Ishikawa (cell line): Measurements from ENCODE around the gene NEBL.

Experiments
- CEBPB ChIP-seq: IDR thresholded peaks from 2 replicates; pipeline ENCODE4 v1.6.1; 2012
- CREB1 ChIP-seq: IDR thresholded peaks from 2 replicates; pipeline ENCODE4 v1.6.1; 2012; ENCODE audit warnings: low read depth
- EGR1 ChIP-seq: IDR thresholded peaks from 2 replicates; pipeline ENCODE4 v1.6.1; 2012
- EP300 ChIP-seq: IDR thresholded peaks from 2 replicates; pipeline ENCODE4 v1.6.1; 2012; ENCODE audit warnings: borderline replicate concordance
- FOXM1 ChIP-seq: IDR thresholded peaks from 2 replicates; pipeline ENCODE4 v1.6.1; 2012; ENCODE audit warnings: low read depth, borderline replicate concordance
- MAX ChIP-seq: IDR thresholded peaks from 2 replicates; pipeline ENCODE4 v1.6.1; 2012
- NFIC ChIP-seq: IDR thresholded peaks from 2 replicates; pipeline ENCODE4 v1.6.1; 2012
- RAD21 ChIP-seq: IDR thresholded peaks from 2 replicates; pipeline ENCODE4 v1.6.1; 2012; ENCODE audit warnings: low read depth
- REST ChIP-seq: IDR thresholded peaks from 2 replicates; pipeline ENCODE4 v1.6.1; 2012; ENCODE audit warnings: low read depth, mild to moderate bottlenecking
- TAF1 ChIP-seq: IDR thresholded peaks from 2 replicates; pipeline ENCODE4 v1.6.1; 2012; ENCODE audit warnings: low read depth, mild to moderate bottlenecking
- TCF12 ChIP-seq: IDR thresholded peaks from 2 replicates; pipeline ENCODE4 v1.6.1; 2012; ENCODE audit warnings: low read depth
- TEAD4 ChIP-seq: IDR thresholded peaks from 2 replicates; pipeline ENCODE4 v1.6.1; 2012
- YY1 ChIP-seq: IDR thresholded peaks from 2 replicates; pipeline ENCODE4 v1.6.1; 2012; ENCODE audit warnings: low read depth
- ZBTB7A ChIP-seq: IDR thresholded peaks from 2 replicates; pipeline ENCODE4 v1.6.1; 2012; ENCODE audit warnings: low read depth
- TF ChIP-seq, protein P1 (sequence below): IDR thresholded peaks from 2 replicates; pipeline ENCODE4 v1.6.1; 2012

The NEBL gene

GRCh38 chr10:20892796-20893195 is 4.3 kb downstream of the NEBL start:
- TF ChIP-seq EGR1 = no peak
- TF ChIP-seq CEBPB = no peak
- no peak for TF ChIP-seq TEAD4
- TF ChIP-seq RAD21 = no peak

- TF ChIP-seq FOXM1 = no peak
- TF ChIP-seq ZBTB7A = no peak
- TF ChIP-seq YY1 = no peak
- TF ChIP-seq TCF12 = no peak
- TF ChIP-seq CREB1 = no peak
- no peak for TF ChIP-seq EP300
Measured at GRCh38 chr10:20892011-20892585, 5.0 kb downstream of the NEBL start.

DNA sequence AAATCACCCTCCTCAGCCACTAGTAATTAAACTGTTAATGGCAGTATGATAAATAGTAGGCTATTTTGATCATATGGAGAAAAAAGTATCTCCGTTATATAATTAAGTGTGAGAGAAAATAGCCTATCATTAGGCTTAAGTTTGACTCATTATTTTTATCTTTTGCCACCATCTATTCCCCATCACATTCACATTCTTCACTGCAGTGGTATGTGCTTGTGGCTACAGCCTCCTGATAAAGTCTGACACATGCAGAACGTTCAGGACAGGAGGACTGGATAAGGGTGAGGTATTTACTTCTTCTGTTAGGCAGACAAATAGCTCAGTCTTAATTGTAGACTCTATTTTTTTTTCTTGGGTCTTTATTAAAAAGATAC is 5.8 kb downstream of the NEBL start:
- no peak for TF ChIP-seq FOXM1
- no peak for TF ChIP-seq TCF12
- TF ChIP-seq CREB1 = no peak
- no peak for TF ChIP-seq YY1
- no peak for TF ChIP-seq TEAD4
- no peak for TF ChIP-seq REST
- no peak for TF ChIP-seq TAF1
- TF ChIP-seq, protein P1, sequence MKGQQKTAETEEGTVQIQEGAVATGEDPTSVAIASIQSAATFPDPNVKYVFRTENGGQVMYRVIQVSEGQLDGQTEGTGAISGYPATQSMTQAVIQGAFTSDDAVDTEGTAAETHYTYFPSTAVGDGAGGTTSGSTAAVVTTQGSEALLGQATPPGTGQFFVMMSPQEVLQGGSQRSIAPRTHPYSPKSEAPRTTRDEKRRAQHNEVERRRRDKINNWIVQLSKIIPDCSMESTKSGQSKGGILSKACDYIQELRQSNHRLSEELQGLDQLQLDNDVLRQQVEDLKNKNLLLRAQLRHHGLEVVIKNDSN = no peak
- no peak for TF ChIP-seq EP300
- TF ChIP-seq ZBTB7A = no peak
- TF ChIP-seq EGR1 = no peak
- no peak for TF ChIP-seq MAX
- no peak for TF ChIP-seq NFIC

- TF ChIP-seq EGR1 (no peak), TCF12 (no peak), REST (no peak), EP300 (no peak), NFIC (no peak), ZBTB7A (no peak)
- TF ChIP-seq, protein P1 = no peak
Measured at GRCh38 chr10:20890491-20891337, 6.4 kb downstream of the NEBL start.

GRCh38 chr10:20890009-20890408 is 7.1 kb downstream of the NEBL start:
- TF ChIP-seq MAX (no peak), CREB1 (no peak), FOXM1 (no peak), TAF1 (no peak), YY1 (no peak), RAD21 (no peak), CEBPB (no peak), REST (no peak), EGR1 (no peak), EP300 (no peak)
